ENCODE results near the gene JAZF1.
"Not testable (repeated sequence)": the region's sequence is repeated elsewhere in the genome, so short reads cannot be mapped to it uniquely, and the experiment has no call there.

Gene JAZF1

GRCh38 chr7:27897001-27897400 is 283.6 kb downstream of the JAZF1 start:
- no peak for DNase-seq

- DNase-seq: no peak
Observed at GRCh38 chr7:27895551-27895950, 285.0 kb downstream of the JAZF1 start.

GRCh38 chr7:27890205-27890849 is 290.3 kb downstream of the JAZF1 start:
- no peak for DNase-seq

- no peak for DNase-seq
Observed at GRCh38 chr7:27889800-27890199, 290.8 kb downstream of the JAZF1 start.

- no peak for DNase-seq
Observed at GRCh38 chr7:27888736-27889135, 291.9 kb downstream of the JAZF1 start.

GRCh38 chr7:27886710-27887109 is 293.9 kb downstream of the JAZF1 start:
- DNase-seq: not testable (repeated sequence)

GRCh38 chr7:27885652-27886051 is 294.9 kb downstream of the JAZF1 start:
- DNase-seq: no peak

GRCh38 chr7:27883696-27884095 is 296.9 kb downstream of the JAZF1 start:
- DNase-seq: no peak

- no peak for DNase-seq
Observed at GRCh38 chr7:27876756-27877155, 303.8 kb downstream of the JAZF1 start.

- DNase-seq: no peak
Observed at GRCh38 chr7:27875832-27876231, 304.8 kb downstream of the JAZF1 start.

- no peak for DNase-seq
Observed at GRCh38 chr7:27875061-27875460, 305.5 kb downstream of the JAZF1 start.

GRCh38 chr7:27873981-27874957 is 306.3 kb downstream of the JAZF1 start:
- no peak for DNase-seq

GRCh38 chr7:27872356-27873275 is 308.0 kb downstream of the JAZF1 start:
- no peak for DNase-seq

GRCh38 chr7:27871866-27872265 is 308.7 kb downstream of the JAZF1 start:
- DNase-seq: no peak

GRCh38 chr7:27871086-27871485 is 309.5 kb downstream of the JAZF1 start:
- DNase-seq: no peak

GRCh38 chr7:27870595-27870994 is 310.0 kb downstream of the JAZF1 start:
- DNase-seq: no peak

- no peak for DNase-seq
Observed at GRCh38 chr7:27869056-27869455, 311.5 kb downstream of the JAZF1 start.

GRCh38 chr7:27868131-27868550 is 312.5 kb downstream of the JAZF1 start:
- DNase-seq: no peak

GRCh38 chr7:27866828-27867672 is 313.5 kb downstream of the JAZF1 start:
- no peak for DNase-seq

GRCh38 chr7:27866256-27866655 is 314.3 kb downstream of the JAZF1 start:
- DNase-seq: no peak

GRCh38 chr7:27863880-27864279 is 316.7 kb downstream of the JAZF1 start:
- no peak for DNase-seq

GRCh38 chr7:27861747-27862146 is 318.8 kb downstream of the JAZF1 start:
- DNase-seq: no peak
